ENCODE results near the gene HPS1.
A peak's percentile ranks its signal among the peaks of the same experiment; 100 is the strongest.

Gene HPS1

DNA sequence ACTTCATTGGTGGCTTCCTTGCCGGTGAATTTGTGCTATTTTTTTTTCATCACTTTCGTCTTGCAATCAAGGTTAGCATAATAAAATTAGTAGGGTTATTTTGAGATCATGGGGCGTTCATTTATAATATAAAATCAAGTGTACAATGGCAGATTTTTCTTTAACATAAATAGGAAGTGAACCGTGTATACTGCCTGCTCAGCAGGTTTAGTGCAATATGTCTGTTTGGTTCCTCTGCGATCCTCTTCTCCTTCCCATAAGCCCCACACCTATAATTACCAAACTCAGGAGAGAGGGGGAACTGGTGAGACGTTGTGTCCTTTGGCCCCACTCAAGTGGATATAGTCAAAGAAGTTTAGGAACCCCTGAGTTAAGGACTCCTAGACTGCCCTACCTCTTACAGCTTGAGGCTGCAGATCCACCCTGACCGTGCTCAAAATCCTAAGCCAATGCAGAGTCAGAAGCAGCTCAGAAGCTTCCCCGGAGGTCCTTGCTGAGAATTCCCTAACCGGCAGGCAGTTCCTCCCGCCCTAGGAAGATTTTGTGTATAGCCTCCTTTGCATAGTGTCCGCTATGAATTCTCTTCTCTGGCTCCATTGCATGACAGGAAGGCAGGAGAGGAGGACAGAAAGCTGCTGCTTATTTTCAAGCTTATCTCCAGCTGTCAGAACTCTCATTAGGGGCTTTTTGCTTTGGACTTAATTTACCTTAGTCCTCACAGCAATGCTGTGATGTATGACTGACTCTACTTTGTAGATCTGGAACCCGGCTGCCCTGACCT, 73.3 kb downstream of the HPS1 start:
- H3K79me2 ChIP-seq (ENCODE audit: control insufficient read depth, insufficient read depth, low read length, poor library complexity): no peaks in the 10 kb centered on the region
- no peak overlapping the region for H2BK12ac ChIP-seq (ENCODE audit: low read length)
- no peak overlapping the region for H3K27ac ChIP-seq (ENCODE audit: low read depth, low read length)
- no peak overlapping the region for H4K12ac ChIP-seq (ENCODE audit: low read depth, low read length)
- no peaks in the 10 kb centered on the region for H3K36me3 ChIP-seq (ENCODE audit: control insufficient read depth in 1 of 2, insufficient read depth in 2 of 2, low read length in 2 of 2)
- peak overlapping the region; percentile 28 for H3K4me2 ChIP-seq (ENCODE audit: low read length)
- no peak overlapping the region for H3K9ac ChIP-seq (ENCODE audit: low read length)
- no peak overlapping the region for H3K4ac ChIP-seq (ENCODE audit: low read depth, low read length)
- WGBS (ENCODE audit: extremely low coverage, insufficient coverage, insufficient read length): no CpG with 5 or more reads among the region's 12 CpGs
- H4K8ac ChIP-seq (ENCODE audit: low read depth, low read length): no peak overlapping the region
- H3K14ac ChIP-seq (ENCODE audit: low read length): no peak overlapping the region
- H3K4me1 ChIP-seq (ENCODE audit: control insufficient read depth in 1 of 2, insufficient read depth in 2 of 2, low read length in 2 of 2): peaks cover 24 to 26% of the 10 kb centered on the region in 2 experiments
- no peak overlapping the region for H2AFZ ChIP-seq (ENCODE audit: insufficient read depth, low read length, poor library complexity)
- H2BK5ac ChIP-seq (ENCODE audit: low read depth, low read length, poor library complexity): no peak overlapping the region
- H3K27me3 ChIP-seq (ENCODE audit: insufficient read depth, low read length): no peaks in the 10 kb centered on the region
- no peak overlapping the region for H3K23ac ChIP-seq (ENCODE audit: low read length)
- H3K4me3 ChIP-seq (ENCODE audit: low read depth, low read length): no peak overlapping the region
- H3K18ac ChIP-seq (ENCODE audit: low read length): no peak overlapping the region
- H2AK5ac ChIP-seq (ENCODE audit: low read length): no peak overlapping the region
- peaks cover 6% of the 10 kb centered on the region for H3K9me3 ChIP-seq (ENCODE audit: insufficient read depth, low read depth, low read length)
- H2BK120ac ChIP-seq (ENCODE audit: insufficient read depth, low read length, poor library complexity): no peak overlapping the region
- H4K91ac ChIP-seq (ENCODE audit: low read depth, low read length): peak overlapping the region; percentile 10
- peaks cover 4% of the 10 kb centered on the region for H3K79me1 ChIP-seq (ENCODE audit: low read length)
- DNase-seq: no peak

GRCh38 chr10:98370831-98371820, 75.6 kb downstream of the HPS1 start:
- no CpG with 5 or more reads among the region's 14 CpGs for WGBS (ENCODE audit: extremely low coverage, insufficient coverage, insufficient read length)

DNA sequence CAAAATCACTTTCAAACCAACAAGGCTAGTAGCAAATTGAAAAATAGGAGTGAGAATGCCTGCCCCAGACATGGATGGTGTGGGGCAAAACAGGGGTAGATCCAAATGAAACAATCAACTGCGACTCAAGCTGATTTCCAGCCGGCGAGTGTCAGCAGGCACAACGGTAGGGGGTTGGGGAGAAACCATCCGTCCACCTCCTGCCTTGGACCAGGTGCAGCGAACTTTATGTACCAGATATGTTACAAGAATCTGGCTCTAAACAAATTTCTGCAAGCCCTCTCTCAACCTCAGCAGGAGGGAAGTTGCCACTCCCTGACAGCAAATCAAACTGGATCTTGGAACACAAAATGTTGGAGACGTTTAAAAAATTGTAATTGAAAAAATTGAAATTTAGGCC, 76.9 kb downstream of the HPS1 start:
- H2BK120ac ChIP-seq (ENCODE audit: insufficient read depth, low read length, poor library complexity): no peak overlapping the region
- no peak overlapping the region for H3K18ac ChIP-seq (ENCODE audit: low read length)
- no peak overlapping the region for H3K4ac ChIP-seq (ENCODE audit: low read depth, low read length)
- no peaks in the 10 kb centered on the region for H3K27me3 ChIP-seq (ENCODE audit: insufficient read depth, low read length)
- WGBS (ENCODE audit: extremely low coverage, insufficient coverage, insufficient read length): no CpG with 5 or more reads among the region's 7 CpGs
- DNase-seq: no peak
- peaks cover 2% of the 10 kb centered on the region for H3K79me1 ChIP-seq (ENCODE audit: low read length)
- H3K4me1 ChIP-seq (ENCODE audit: control insufficient read depth in 1 of 2, insufficient read depth in 2 of 2, low read length in 2 of 2): peaks cover 24 to 26% of the 10 kb centered on the region in 2 experiments
- H3K27ac ChIP-seq (ENCODE audit: low read depth, low read length): no peak overlapping the region
- H3K9me3 ChIP-seq (ENCODE audit: insufficient read depth, low read depth, low read length): peaks cover 2% of the 10 kb centered on the region
- no peak overlapping the region for H4K8ac ChIP-seq (ENCODE audit: low read depth, low read length)
- H3K4me3 ChIP-seq (ENCODE audit: low read depth, low read length): no peak overlapping the region
- no peak overlapping the region for H3K14ac ChIP-seq (ENCODE audit: low read length)
- H2BK5ac ChIP-seq (ENCODE audit: low read depth, low read length, poor library complexity): no peak overlapping the region
- no peak overlapping the region for H2BK12ac ChIP-seq (ENCODE audit: low read length)
- H4K12ac ChIP-seq (ENCODE audit: low read depth, low read length): no peak overlapping the region
- H2AK5ac ChIP-seq (ENCODE audit: low read length): no peak overlapping the region
- H2AFZ ChIP-seq (ENCODE audit: insufficient read depth, low read length, poor library complexity): no peak overlapping the region
- H3K4me2 ChIP-seq (ENCODE audit: low read length): no peak overlapping the region
- H3K79me2 ChIP-seq (ENCODE audit: control insufficient read depth, insufficient read depth, low read length, poor library complexity): no peaks in the 10 kb centered on the region
- H4K91ac ChIP-seq (ENCODE audit: low read depth, low read length): no peak overlapping the region
- H3K9ac ChIP-seq (ENCODE audit: low read length): no peak overlapping the region
- H3K36me3 ChIP-seq (ENCODE audit: control insufficient read depth in 1 of 2, insufficient read depth in 2 of 2, low read length in 2 of 2): no peaks in the 10 kb centered on the region
- no peak overlapping the region for H3K23ac ChIP-seq (ENCODE audit: low read length)

More at GRCh38 chr10:98370831-98371820, 75.6 kb downstream of the HPS1 start:
- no peak overlapping the region for H2BK5ac ChIP-seq (ENCODE audit: low read depth, low read length, poor library complexity)
- H3K14ac ChIP-seq (ENCODE audit: low read length): no peak overlapping the region
- H3K27me3 ChIP-seq (ENCODE audit: insufficient read depth, low read length): no peaks in the 10 kb centered on the region
- no peak overlapping the region for H3K27ac ChIP-seq (ENCODE audit: low read depth, low read length)
- no peak overlapping the region for H4K8ac ChIP-seq (ENCODE audit: low read depth, low read length)
- H3K4me2 ChIP-seq (ENCODE audit: low read length): no peak overlapping the region
- H4K12ac ChIP-seq (ENCODE audit: low read depth, low read length): no peak overlapping the region
- H3K18ac ChIP-seq (ENCODE audit: low read length): no peak overlapping the region
- no peaks in the 10 kb centered on the region for H3K79me2 ChIP-seq (ENCODE audit: control insufficient read depth, insufficient read depth, low read length, poor library complexity)
- H3K4ac ChIP-seq (ENCODE audit: low read depth, low read length): no peak overlapping the region
- H3K36me3 ChIP-seq (ENCODE audit: control insufficient read depth in 1 of 2, insufficient read depth in 2 of 2, low read length in 2 of 2): no peaks in the 10 kb centered on the region
- no peak for DNase-seq
- no peak overlapping the region for H3K4me3 ChIP-seq (ENCODE audit: low read depth, low read length)
- no peak overlapping the region for H2AFZ ChIP-seq (ENCODE audit: insufficient read depth, low read length, poor library complexity)
- no peak overlapping the region for H3K23ac ChIP-seq (ENCODE audit: low read length)
- no peak overlapping the region for H2BK120ac ChIP-seq (ENCODE audit: insufficient read depth, low read length, poor library complexity)
- H2AK5ac ChIP-seq (ENCODE audit: low read length): no peak overlapping the region
- no peak overlapping the region for H3K9ac ChIP-seq (ENCODE audit: low read length)
- peaks cover 25 to 27% of the 10 kb centered on the region in 2 experiments for H3K4me1 ChIP-seq (ENCODE audit: control insufficient read depth in 1 of 2, insufficient read depth in 2 of 2, low read length in 2 of 2)
- peaks cover 4% of the 10 kb centered on the region for H3K79me1 ChIP-seq (ENCODE audit: low read length)
- peaks cover 2% of the 10 kb centered on the region for H3K9me3 ChIP-seq (ENCODE audit: insufficient read depth, low read depth, low read length)
- H2BK12ac ChIP-seq (ENCODE audit: low read length): no peak overlapping the region
- H4K91ac ChIP-seq (ENCODE audit: low read depth, low read length): no peak overlapping the region

- H3K36me3 ChIP-seq (ENCODE audit: control insufficient read depth in 1 of 2, insufficient read depth in 2 of 2, low read length in 2 of 2): no peaks in the 10 kb centered on the region
These were observed 78.1 kb downstream of the HPS1 start for GRCh38 chr10:98368644-98369043.

More at GRCh38 chr10:98368644-98369043, 78.1 kb downstream of the HPS1 start:
- Histone ChIP-seq H3K9me3 (ENCODE audit: insufficient read depth, low read depth, low read length) (peaks cover 2% of the 10 kb centered on the region), H3K18ac (ENCODE audit: low read length) (no peak overlapping the region), H3K4me3 (ENCODE audit: low read depth, low read length) (no peak overlapping the region), H3K23ac (ENCODE audit: low read length) (no peak overlapping the region), H3K4ac (ENCODE audit: low read depth, low read length) (no peak overlapping the region), H3K4me2 (ENCODE audit: low read length) (no peak overlapping the region), H2BK5ac (ENCODE audit: low read depth, low read length, poor library complexity) (no peak overlapping the region), H4K12ac (ENCODE audit: low read depth, low read length) (no peak overlapping the region), H4K91ac (ENCODE audit: low read depth, low read length) (no peak overlapping the region), H3K27me3 (ENCODE audit: insufficient read depth, low read length) (no peaks in the 10 kb centered on the region), H2BK12ac (ENCODE audit: low read length) (no peak overlapping the region), H3K4me1 (ENCODE audit: control insufficient read depth in 1 of 2, insufficient read depth in 2 of 2, low read length in 2 of 2) (peaks cover 13 to 17% of the 10 kb centered on the region in 2 experiments), H3K79me1 (ENCODE audit: low read length) (no peaks in the 10 kb centered on the region), H4K8ac (ENCODE audit: low read depth, low read length) (no peak overlapping the region), H3K79me2 (ENCODE audit: control insufficient read depth, insufficient read depth, low read length, poor library complexity) (no peaks in the 10 kb centered on the region), H2AK5ac (ENCODE audit: low read length) (no peak overlapping the region), H3K14ac (ENCODE audit: low read length) (no peak overlapping the region), H2BK120ac (ENCODE audit: insufficient read depth, low read length, poor library complexity) (no peak overlapping the region), H3K27ac (ENCODE audit: low read depth, low read length) (no peak overlapping the region), H2AFZ (ENCODE audit: insufficient read depth, low read length, poor library complexity) (no peak overlapping the region), H3K9ac (ENCODE audit: low read length) (no peak overlapping the region)
- DNase-seq: no peak
- no CpG with 5 or more reads among the region's 2 CpGs for WGBS (ENCODE audit: extremely low coverage, insufficient coverage, insufficient read length)

Data from trophoblast cell (in vitro differentiated cells and primary cell).